ENCODE measurements around the gene WWC1.
A peak's percentile ranks its signal among the peaks of the same experiment; 100 is the strongest.

The WWC1 gene

GRCh38 chr5:168404365-168404764, 112.9 kb downstream of the WWC1 start:
- no peaks in the 10 kb centered on the region for H3K36me3 Mint-ChIP-seq (ENCODE audit: low read depth)
- peaks cover 3% of the 10 kb centered on the region for H3K4me1 Mint-ChIP-seq (ENCODE audit: low read depth)
- no peak overlapping the region for H3K4me3 Mint-ChIP-seq
- no peaks in the 10 kb centered on the region for H3K9me3 Mint-ChIP-seq
- peaks cover 26% of the 10 kb centered on the region for H3K27me3 Mint-ChIP-seq (ENCODE audit: low read depth)
- H3K27ac Mint-ChIP-seq = no peak overlapping the region

GRCh38 chr5:168407211-168407610, 115.8 kb downstream of the WWC1 start:
- Mint-ChIP-seq H3K27ac (no peak overlapping the region), H3K4me1 (ENCODE audit: low read depth) (peaks cover 13% of the 10 kb centered on the region), H3K9me3 (no peaks in the 10 kb centered on the region), H3K27me3 (ENCODE audit: low read depth) (peaks cover 26% of the 10 kb centered on the region), H3K4me3 (no peak overlapping the region), H3K36me3 (ENCODE audit: low read depth) (no peaks in the 10 kb centered on the region)

- H3K4me3 Mint-ChIP-seq = no peak overlapping the region
- H3K4me1 Mint-ChIP-seq (ENCODE audit: low read depth) = peaks cover 13% of the 10 kb centered on the region
- H3K36me3 Mint-ChIP-seq (ENCODE audit: low read depth) = no peaks in the 10 kb centered on the region
- peaks cover 27% of the 10 kb centered on the region for H3K27me3 Mint-ChIP-seq (ENCODE audit: low read depth)
- H3K9me3 Mint-ChIP-seq = no peaks in the 10 kb centered on the region
- no peak overlapping the region for H3K27ac Mint-ChIP-seq
Observed at GRCh38 chr5:168408561-168409305, 117.3 kb downstream of the WWC1 start.

- H3K4me1 Mint-ChIP-seq (ENCODE audit: low read depth) = peaks cover 13% of the 10 kb centered on the region
Observed at GRCh38 chr5:168409591-168410458, 118.4 kb downstream of the WWC1 start.

GRCh38 chr5:168411871-168412270, 120.4 kb downstream of the WWC1 start:
- H3K4me1 Mint-ChIP-seq (ENCODE audit: low read depth) = peaks cover 13% of the 10 kb centered on the region
- no peak overlapping the region for H3K27ac Mint-ChIP-seq
- H3K4me3 Mint-ChIP-seq = no peak overlapping the region
- H3K36me3 Mint-ChIP-seq (ENCODE audit: low read depth) = no peaks in the 10 kb centered on the region
- no peaks in the 10 kb centered on the region for H3K9me3 Mint-ChIP-seq
- peaks cover 27% of the 10 kb centered on the region for H3K27me3 Mint-ChIP-seq (ENCODE audit: low read depth)

More at GRCh38 chr5:168409591-168410458, 118.4 kb downstream of the WWC1 start:
- Mint-ChIP-seq H3K36me3 (ENCODE audit: low read depth) (no peaks in the 10 kb centered on the region), H3K27ac (no peak overlapping the region), H3K27me3 (ENCODE audit: low read depth) (peaks cover 27% of the 10 kb centered on the region), H3K9me3 (no peaks in the 10 kb centered on the region), H3K4me3 (peak overlapping the region; percentile 33)

GRCh38 chr5:168413062-168413461, 121.6 kb downstream of the WWC1 start:
- no peak overlapping the region for H3K4me3 Mint-ChIP-seq
- H3K4me1 Mint-ChIP-seq (ENCODE audit: low read depth) = peaks cover 11% of the 10 kb centered on the region
- no peaks in the 10 kb centered on the region for H3K36me3 Mint-ChIP-seq (ENCODE audit: low read depth)
- H3K9me3 Mint-ChIP-seq = no peaks in the 10 kb centered on the region
- H3K27ac Mint-ChIP-seq = no peak overlapping the region
- peaks cover 21% of the 10 kb centered on the region for H3K27me3 Mint-ChIP-seq (ENCODE audit: low read depth)

- no peak overlapping the region for H3K4me3 Mint-ChIP-seq
Observed at GRCh38 chr5:168413596-168413995, 122.2 kb downstream of the WWC1 start.

GRCh38 chr5:168415401-168415800, 124.0 kb downstream of the WWC1 start:
- Mint-ChIP-seq H3K36me3 (ENCODE audit: low read depth) (no peaks in the 10 kb centered on the region), H3K27me3 (ENCODE audit: low read depth) (peaks cover 9% of the 10 kb centered on the region), H3K27ac (no peak overlapping the region), H3K4me1 (ENCODE audit: low read depth) (peaks cover 2% of the 10 kb centered on the region), H3K9me3 (no peaks in the 10 kb centered on the region), H3K4me3 (no peak overlapping the region)

More at GRCh38 chr5:168413596-168413995, 122.2 kb downstream of the WWC1 start:
- H3K9me3 Mint-ChIP-seq = no peaks in the 10 kb centered on the region
- H3K4me1 Mint-ChIP-seq (ENCODE audit: low read depth) = peaks cover 11% of the 10 kb centered on the region
- no peak overlapping the region for H3K27ac Mint-ChIP-seq
- H3K27me3 Mint-ChIP-seq (ENCODE audit: low read depth) = peaks cover 21% of the 10 kb centered on the region
- H3K36me3 Mint-ChIP-seq (ENCODE audit: low read depth) = no peaks in the 10 kb centered on the region

- Mint-ChIP-seq H3K4me1 (ENCODE audit: low read depth) (no peaks in the 10 kb centered on the region), H3K9me3 (no peaks in the 10 kb centered on the region), H3K36me3 (ENCODE audit: low read depth) (no peaks in the 10 kb centered on the region), H3K27me3 (ENCODE audit: low read depth) (peaks cover 9% of the 10 kb centered on the region), H3K27ac (no peak overlapping the region), H3K4me3 (no peak overlapping the region)
Observed at GRCh38 chr5:168415971-168416370, 124.5 kb downstream of the WWC1 start.

GRCh38 chr5:168417731-168418429, 126.4 kb downstream of the WWC1 start:
- no peaks in the 10 kb centered on the region for H3K27me3 Mint-ChIP-seq (ENCODE audit: low read depth)
- no peaks in the 10 kb centered on the region for H3K4me1 Mint-ChIP-seq (ENCODE audit: low read depth)
- no peaks in the 10 kb centered on the region for H3K9me3 Mint-ChIP-seq

GRCh38 chr5:168420461-168420860, 129.0 kb downstream of the WWC1 start:
- H3K27ac Mint-ChIP-seq = no peak overlapping the region

More at GRCh38 chr5:168417731-168418429, 126.4 kb downstream of the WWC1 start:
- Mint-ChIP-seq H3K27ac (no peak overlapping the region), H3K36me3 (ENCODE audit: low read depth) (no peaks in the 10 kb centered on the region), H3K4me3 (no peak overlapping the region)

GRCh38 chr5:168422431-168422830, 131.0 kb downstream of the WWC1 start:
- Mint-ChIP-seq H3K36me3 (ENCODE audit: low read depth) (no peaks in the 10 kb centered on the region), H3K9me3 (no peaks in the 10 kb centered on the region), H3K4me3 (no peak overlapping the region), H3K4me1 (ENCODE audit: low read depth) (no peaks in the 10 kb centered on the region), H3K27ac (no peak overlapping the region), H3K27me3 (ENCODE audit: low read depth) (no peaks in the 10 kb centered on the region)

More at GRCh38 chr5:168420461-168420860, 129.0 kb downstream of the WWC1 start:
- no peak overlapping the region for H3K4me3 Mint-ChIP-seq
- H3K4me1 Mint-ChIP-seq (ENCODE audit: low read depth) = no peaks in the 10 kb centered on the region
- H3K9me3 Mint-ChIP-seq = no peaks in the 10 kb centered on the region
- H3K36me3 Mint-ChIP-seq (ENCODE audit: low read depth) = no peaks in the 10 kb centered on the region
- H3K27me3 Mint-ChIP-seq (ENCODE audit: low read depth) = no peaks in the 10 kb centered on the region

GRCh38 chr5:168423478-168423877, 132.0 kb downstream of the WWC1 start:
- H3K27ac Mint-ChIP-seq = no peak overlapping the region
- H3K4me3 Mint-ChIP-seq = no peak overlapping the region
- no peaks in the 10 kb centered on the region for H3K36me3 Mint-ChIP-seq (ENCODE audit: low read depth)
- no peaks in the 10 kb centered on the region for H3K27me3 Mint-ChIP-seq (ENCODE audit: low read depth)
- H3K9me3 Mint-ChIP-seq = no peaks in the 10 kb centered on the region
- H3K4me1 Mint-ChIP-seq (ENCODE audit: low read depth) = no peaks in the 10 kb centered on the region

- Mint-ChIP-seq H3K27ac (no peak overlapping the region), H3K4me3 (no peak overlapping the region), H3K9me3 (no peaks in the 10 kb centered on the region), H3K4me1 (ENCODE audit: low read depth) (no peaks in the 10 kb centered on the region), H3K36me3 (ENCODE audit: low read depth) (no peaks in the 10 kb centered on the region), H3K27me3 (ENCODE audit: low read depth) (no peaks in the 10 kb centered on the region)
Observed at GRCh38 chr5:168423971-168424370, 132.5 kb downstream of the WWC1 start.
